Epithelial cell of esophagus (primary cell): Measurements from ENCODE around the gene METAP1.
A peak's percentile ranks its signal among the peaks of the same experiment; 100 is the strongest.

Experiments
- DNase-seq: peaks from one replicate; pipeline ENCODE4 v3.0.0; 2010; ENCODE audit warnings: low read depth
- H3K4me3 ChIP-seq: 2 replicates; pipeline ENCODE4 v1.5.1; 2011; ENCODE audit warnings: mild to moderate bottlenecking, low read length, control low read depth
- CTCF ChIP-seq: IDR thresholded peaks from 2 replicates; pipeline ENCODE4 v1.5.1; 2011; ENCODE audit warnings: low read depth, mild to moderate bottlenecking, low read length, control low read depth, inconsistent platforms; ENCODE audit not compliant: insufficient read depth; ENCODE audit errors: missing control alignments

METAP1 gene

DNA sequence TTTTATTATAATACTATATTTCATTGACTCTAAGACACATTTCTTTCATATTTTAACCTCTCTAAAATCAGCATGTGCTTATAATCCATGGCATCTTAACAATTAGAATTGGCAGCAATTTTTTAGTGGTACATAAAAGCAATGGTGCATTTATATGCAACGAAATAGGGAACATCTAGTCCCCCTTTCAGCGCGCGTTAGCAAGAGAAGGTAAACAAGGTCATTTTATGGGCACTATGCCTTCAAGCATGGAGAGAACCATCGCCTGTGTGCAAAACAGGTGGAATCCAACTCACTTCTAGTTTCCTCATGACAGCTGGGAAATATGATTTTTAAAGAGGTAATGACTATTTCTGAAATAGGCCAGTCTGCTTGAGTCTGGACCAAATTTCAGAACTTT, 86.7 kb downstream of the METAP1 start:
- no peak for DNase-seq
- H3K4me3 ChIP-seq: no peak overlapping the region
- no peak for TF ChIP-seq CTCF

- DNase-seq: no peak
- H3K4me3 ChIP-seq: no peak overlapping the region
Observed at GRCh38 chr4:99084595-99084994, 89.1 kb downstream of the METAP1 start.

GRCh38 chr4:99088023-99088449, 92.5 kb downstream of the METAP1 start:
- TF ChIP-seq CTCF: no peak
- DNase-seq: peak; percentile 84
- peak overlapping the region; percentile 97 for H3K4me3 ChIP-seq

More at GRCh38 chr4:99084595-99084994, 89.1 kb downstream of the METAP1 start:
- no peak for TF ChIP-seq CTCF

GRCh38 chr4:99088481-99089365, 93.2 kb downstream of the METAP1 start, which contains the start of gene ADH5:
TSS of gene ADH5 (minus strand) at chr4:99088788. CDS start at chr4:99088700, 88 bp downstream.
- TF ChIP-seq CTCF: no peak
- DNase-seq: peak; percentile 84
- H3K4me3 ChIP-seq: peak within 1 kb of the TSS; percentile 97

DNA sequence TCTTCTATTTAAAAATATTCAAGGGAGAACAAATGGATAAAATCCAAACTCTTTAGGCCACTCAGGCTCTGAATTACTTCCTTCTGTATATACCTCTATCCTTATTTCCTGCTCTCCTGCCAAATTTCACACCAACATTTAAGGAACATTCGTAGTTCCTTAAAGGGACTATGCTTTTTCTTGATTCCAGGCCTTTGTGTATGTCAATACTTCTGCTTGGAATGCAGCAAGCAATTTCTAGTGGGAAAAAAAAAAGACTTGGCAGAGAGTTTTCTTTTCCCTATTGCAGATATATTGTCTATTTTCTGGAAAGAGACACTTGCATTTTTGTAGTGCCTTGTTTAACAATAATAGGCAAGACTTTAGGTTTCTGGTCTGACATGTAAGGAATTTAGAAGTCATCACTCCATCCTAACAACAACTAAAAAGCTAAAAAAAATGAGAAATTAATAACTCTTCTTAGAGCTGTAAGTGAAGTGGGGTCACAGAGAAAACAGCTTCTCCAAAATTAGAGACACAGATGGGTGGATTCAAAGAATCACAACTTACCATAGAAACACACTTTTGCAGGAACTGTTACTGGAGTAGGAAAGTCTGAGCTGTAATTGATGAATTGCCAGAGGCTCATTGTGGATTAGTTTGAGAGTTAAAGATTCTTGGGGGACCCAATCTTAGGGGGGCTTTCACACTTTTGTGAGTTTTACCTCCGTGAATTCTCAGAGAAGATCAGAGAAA, 95.1 kb downstream of the METAP1 start:
- no peak for TF ChIP-seq CTCF
- no peak for DNase-seq
- H3K4me3 ChIP-seq: peak overlapping the region; percentile 97

DNA sequence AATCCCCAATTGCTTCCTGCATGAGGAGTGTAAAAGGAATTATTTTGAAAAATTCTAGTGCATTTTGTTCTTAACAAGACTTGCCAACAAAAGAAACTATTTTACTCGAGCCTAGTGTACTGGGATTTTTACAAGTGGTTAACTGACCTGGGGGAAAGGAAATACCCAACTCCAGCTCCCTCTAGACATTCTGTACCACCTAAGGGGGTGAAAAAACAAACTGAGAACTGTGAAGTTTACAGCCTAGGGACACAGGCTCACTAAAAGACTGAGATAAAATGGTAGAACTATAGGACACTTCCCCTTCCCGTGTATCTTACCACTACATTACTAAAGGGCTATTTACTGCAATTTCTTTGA, 95.7 kb downstream of the METAP1 start:
- H3K4me3 ChIP-seq: peak overlapping the region; percentile 97
- DNase-seq: peak; percentile 9
- TF ChIP-seq CTCF: no peak

DNA sequence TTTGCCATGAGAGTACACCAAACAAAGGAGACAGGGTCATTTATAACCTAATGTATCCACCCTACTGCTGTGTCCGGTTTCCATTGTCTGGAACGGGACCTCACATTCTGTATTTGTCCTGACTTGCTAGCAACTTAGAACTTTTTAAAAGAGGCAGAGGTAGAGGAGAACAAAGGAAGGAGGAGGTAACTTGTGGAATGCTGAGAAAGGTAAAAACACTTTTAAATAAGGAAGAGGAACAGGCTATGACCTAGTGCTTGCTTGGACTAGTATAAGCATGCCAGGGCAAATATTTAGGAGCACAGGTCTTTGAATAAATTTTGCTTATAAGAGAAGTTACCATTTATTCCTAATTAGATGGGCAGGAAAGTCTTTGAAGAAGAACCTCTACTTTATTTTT, 96.3 kb downstream of the METAP1 start:
- H3K4me3 ChIP-seq: peak overlapping the region; percentile 97
- peak; percentile 63 for DNase-seq
